B cell (primary cell): ENCODE results near the gene RNF4. TPM values are rescaled to one million over a fixed set of nuclear protein-coding genes. Genes with fewer than 3 reads are reported as not detected.
"Not testable (repeated sequence)": the region's sequence is repeated elsewhere in the genome, so short reads cannot be mapped to it uniquely, and the experiment has no call there.

Source experiments
- ATAC-seq: fragments of 200-7000 bp; cut with Tn5 transposase; one replicate; pipeline ENCODE4 v1.10.0; 2021; ENCODE audit warnings: low read depth, mild to moderate bottlenecking, moderate number of reproducible peaks, moderate library complexity
- CTCF ChIA-PET: fragments of 350-600 bp; sonication (Branson Sonifier 250); formaldehyde crosslinking; loops from one replicate; lab custom pipeline; 2021; ENCODE audit warnings: antibody characterized with exemption, inconsistent platforms; lab: Charles Lee
- POLR2A ChIA-PET: fragments of 350-600 bp; sonication (Branson Sonifier 250); formaldehyde crosslinking; loops from one replicate; lab custom pipeline; 2021; ENCODE audit warnings: antibody characterized with exemption; lab: Charles Lee
- DNase-seq: peaks from one replicate; pipeline ENCODE4 v3.0.0; 2013
- H2AFZ ChIP-seq: 2 replicates; pipeline ENCODE4 v1.6.1; 2012; ENCODE audit warnings: mild to moderate bottlenecking, low read depth, low read length; ENCODE audit not compliant: insufficient read depth, poor library complexity, severe bottlenecking
- H3K27ac ChIP-seq, 2 donors: 1 replicate in 1 of 2; 2 replicates in 1 of 2; pipeline ENCODE4 v1.5.1; 2012 to 2013; ENCODE audit warnings: low read length in 2 of 2, mild to moderate bottlenecking in 2 of 2, moderate library complexity in 1 of 2
- H3K27me3 ChIP-seq, 4 experiments: fragments of 200-600 bp in 1 of 4; sonication (generic) in 1 of 4; replicated peaks in 1 of 4; 1 replicate in 2 of 4; 2 replicates in 2 of 4; pipeline versions ENCODE4 v1.6.1 to v1.7.0; 2013 to 2016; ENCODE audit warnings: low read length in 3 of 4, mild to moderate bottlenecking in 2 of 4, mixed read lengths in 1 of 4, moderate library complexity in 1 of 4; ENCODE audit not compliant: insufficient read depth in 4 of 4, control insufficient read depth in 3 of 4; ENCODE audit errors: control extremely low read depth in 1 of 4
- H3K36me3 ChIP-seq, 2 experiments: replicated peaks in 1 of 2; 1 replicate in 1 of 2; 2 replicates in 1 of 2; pipeline versions ENCODE4 v1.6.1 to v1.7.1; 2013; ENCODE audit warnings: low read length in 1 of 2; ENCODE audit not compliant: insufficient read depth in 2 of 2, control insufficient read depth in 1 of 2; ENCODE audit errors: control extremely low read depth in 1 of 2, extremely low read depth in 1 of 2
- H3K4me1 ChIP-seq, 2 donors: fragments of 200-600 bp in 1 of 2; sonication (generic) in 1 of 2; 1 replicate in 1 of 2; 2 replicates in 1 of 2; pipeline versions ENCODE4 v1.5.1 to v1.6.1; 2013 to 2017; ENCODE audit warnings: low read length in 2 of 2; ENCODE audit not compliant: control insufficient read depth in 2 of 2, insufficient read depth in 2 of 2
- H3K4me2 ChIP-seq: replicated peaks from 2 replicates; pipeline ENCODE3; 2012; ENCODE audit warnings: mild to moderate bottlenecking, low read depth, low read length; ENCODE audit not compliant: poor library complexity, severe bottlenecking
- H3K4me3 ChIP-seq, 5 experiments: fragments of 200-600 bp in 1 of 5; sonication (generic) in 1 of 5; 1 replicate in 3 of 5; 2 replicates in 2 of 5; pipeline versions ENCODE4 v1.5.1 to v1.7.0; 2011 to 2016; ENCODE audit warnings: low read length in 4 of 5, mild to moderate bottlenecking in 4 of 5, low read depth in 2 of 5, control low read depth in 1 of 5, moderate library complexity in 1 of 5; ENCODE audit not compliant: insufficient read depth in 1 of 5; ENCODE audit errors: control extremely low read depth in 1 of 5, extremely low read depth in 1 of 5
- H3K79me2 ChIP-seq: fragments of 200-600 bp; sonication (generic); one replicate; pipeline ENCODE4 v1.6.0; 2016; ENCODE audit warnings: low read length; ENCODE audit not compliant: control insufficient read depth, insufficient read depth
- H3K9ac ChIP-seq: fragments of 200-600 bp; sonication (generic); 2 replicates; pipeline ENCODE4 v1.6.1; 2017; ENCODE audit warnings: mild to moderate bottlenecking, low read length, moderate library complexity
- H3K9me3 ChIP-seq, 3 donors: one replicate each; pipeline versions ENCODE4 v1.6.1 to v1.7.1; 2013; ENCODE audit warnings: low read length in 2 of 3; ENCODE audit not compliant: control insufficient read depth in 2 of 3, insufficient read depth in 1 of 3; ENCODE audit errors: control extremely low read depth in 1 of 3
- H4K20me1 ChIP-seq: 2 replicates; pipeline ENCODE4 v1.6.0; 2012; ENCODE audit warnings: mild to moderate bottlenecking, low read length; ENCODE audit not compliant: insufficient read depth, control insufficient read depth, poor library complexity, severe bottlenecking
- H3K27ac Mint-ChIP-seq: one replicate; pipeline ENCODE4 v1.8.0; 2021; ENCODE audit warnings: mixed read lengths
- H3K27me3 Mint-ChIP-seq: one replicate; pipeline ENCODE4 v1.8.0; 2021; ENCODE audit warnings: mixed read lengths
- H3K4me1 Mint-ChIP-seq: one replicate; pipeline ENCODE4 v1.8.0; 2021; ENCODE audit warnings: mixed read lengths
- H3K4me3 Mint-ChIP-seq: one replicate; pipeline ENCODE4 v1.8.0; 2021; ENCODE audit warnings: mixed read lengths
- H3K9me3 Mint-ChIP-seq: one replicate; pipeline ENCODE4 v1.8.0; 2022; ENCODE audit warnings: mixed read lengths; ENCODE audit not compliant: insufficient read depth
- EZH2 ChIP-seq: IDR thresholded peaks from 2 replicates; pipeline ENCODE4 v1.6.1; 2012; ENCODE audit warnings: borderline replicate concordance, low read depth, mild to moderate bottlenecking, moderate library complexity, low read length; ENCODE audit not compliant: insufficient read depth, poor library complexity, severe bottlenecking
- WGBS: methylation state at CpG from one replicate; pipeline ENCODE4 v1.1.5; 2013; ENCODE audit warnings: missing lambda C conversion rate; ENCODE audit not compliant: insufficient coverage; 5-methylcytosine and 5-hydroxymethylcytosine counted together
- intact Hi-C: fragments of 100-400 bp; cut with micrococcal nuclease; formaldehyde crosslinking; loops from one replicate; pipeline ENCODE4 v1.10.0; 2022
- polyA plus RNA-seq: library from polyadenylated mRNA; depleted of rRNA; stranded (reverse); fragments of >200 nt; gene quantifications from 2 replicates; pipeline ENCODE4 v1.2.3, GENCODE V29; 2012
- total RNA-seq, 2 donors: library from RNA; stranded (reverse); fragments of 120-200 nt in 1 of 2; gene quantifications; 1 replicate in 1 of 2; 2 replicates in 1 of 2; pipeline versions ENCODE4 v1.2.3 to v1.2.4, GENCODE V29; 2013 to 2022
- TF ChIP-seq, protein P1 (sequence below): fragments of 200-600 bp; IDR thresholded peaks from one replicate; pipeline ENCODE4 v1.8.0; 2022; ENCODE audit warnings: antibody characterized with exemption, mild to moderate bottlenecking

The RNF4 gene
- total and polyA plus RNA-seq, 2 donors (not counting 1 experiment from before 2014, with no cell fraction given), result 61.8 to 95.2 TPM

- POLR2A ChIA-PET, result interaction anchor here (1.4 kb wide), 1 partner anchor 69 kb away, joined by 10 read pairs; the partner anchor contains the start of gene RNF4
- Mint-ChIP-seq H3K27me3 (no peaks in the 10 kb centered on the region), H3K9me3 (no peaks in the 10 kb centered on the region), H3K4me1 (peaks cover 17% of the 10 kb centered on the region), H3K27ac (peak overlapping the region; percentile 82), H3K4me3 (peak overlapping the region; percentile 90)
- Histone ChIP-seq H3K27ac (peak overlapping the region; percentile 11 to 82), H3K4me3 (peak overlapping the region; percentile 38 to 73 (median 64)), H3K4me1 (peaks cover 17 to 24% of the 10 kb centered on the region in 2 donors), H3K4me2 (peak overlapping the region; percentile 95), H3K9ac (peak overlapping the region; percentile 83), H4K20me1 (peaks cover 38% of the 10 kb centered on the region), H3K79me2 (peaks cover 49% of the 10 kb centered on the region), H2AFZ (peak overlapping the region; percentile 73), H3K36me3 (peaks cover 0 to 3% of the 10 kb centered on the region in 2 experiments), H3K27me3 (no peaks in the 10 kb centered on the region), H3K9me3 (no peaks in the 10 kb centered on the region)
- ATAC-seq, result peak; percentile 7
- DNase-seq, result peak; percentile 82
- intact Hi-C loops, result loop anchor here (2.0 to 5.0 kb wide), 5 partner anchors 160 to 815 kb away; partner anchors contain the start of genes NELFA, NSD2, TACC3 and TMEM129
- CTCF ChIA-PET, result interaction anchor here (1.1 to 3.4 kb wide), 5 partner anchors 52 to 317 kb away, joined by 3 to 16 read pairs (median 9); partner anchors contain the start of gene RNF4
- WGBS, result under 1% methylated on average over 99 of the region's 103 CpGs
- no peak for TF ChIP-seq EZH2
- TF ChIP-seq, protein P1, sequence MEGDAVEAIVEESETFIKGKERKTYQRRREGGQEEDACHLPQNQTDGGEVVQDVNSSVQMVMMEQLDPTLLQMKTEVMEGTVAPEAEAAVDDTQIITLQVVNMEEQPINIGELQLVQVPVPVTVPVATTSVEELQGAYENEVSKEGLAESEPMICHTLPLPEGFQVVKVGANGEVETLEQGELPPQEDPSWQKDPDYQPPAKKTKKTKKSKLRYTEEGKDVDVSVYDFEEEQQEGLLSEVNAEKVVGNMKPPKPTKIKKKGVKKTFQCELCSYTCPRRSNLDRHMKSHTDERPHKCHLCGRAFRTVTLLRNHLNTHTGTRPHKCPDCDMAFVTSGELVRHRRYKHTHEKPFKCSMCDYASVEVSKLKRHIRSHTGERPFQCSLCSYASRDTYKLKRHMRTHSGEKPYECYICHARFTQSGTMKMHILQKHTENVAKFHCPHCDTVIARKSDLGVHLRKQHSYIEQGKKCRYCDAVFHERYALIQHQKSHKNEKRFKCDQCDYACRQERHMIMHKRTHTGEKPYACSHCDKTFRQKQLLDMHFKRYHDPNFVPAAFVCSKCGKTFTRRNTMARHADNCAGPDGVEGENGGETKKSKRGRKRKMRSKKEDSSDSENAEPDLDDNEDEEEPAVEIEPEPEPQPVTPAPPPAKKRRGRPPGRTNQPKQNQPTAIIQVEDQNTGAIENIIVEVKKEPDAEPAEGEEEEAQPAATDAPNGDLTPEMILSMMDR, result no peak
These were observed 68.3 kb downstream of the RNF4 start for GRCh38 chr4:2537011-2537830.

- H3K9ac ChIP-seq, H3K27me3 ChIP-seq, H3K27me3 Mint-ChIP-seq, intact Hi-C loops, H3K36me3 ChIP-seq, H3K4me3 ChIP-seq, H3K4me2 ChIP-seq, ATAC-seq, DNase-seq, H3K9me3 ChIP-seq, H3K4me1 ChIP-seq, CTCF ChIA-PET, H3K9me3 Mint-ChIP-seq, H3K27ac ChIP-seq, H2AFZ ChIP-seq, H3K4me3 Mint-ChIP-seq, H3K27ac Mint-ChIP-seq: not testable (repeated sequence)
- Histone ChIP-seq H3K79me2 (peaks cover 100% of the 10 kb centered on the region), H4K20me1 (peaks cover 73% of the 10 kb centered on the region)
- peaks cover 32% of the 10 kb centered on the region for H3K4me1 Mint-ChIP-seq
- 96% methylated on average over 4 of the region's 10 CpGs for WGBS
- POLR2A ChIA-PET, result interaction anchor here (0.5 kb wide), 1 partner anchor 213 kb away, joined by 4 read pairs; no protein-coding TSS in a partner anchor
These were observed 74.8 kb downstream of the RNF4 start for GRCh38 chr4:2543580-2544191.
